ENCODE measurements around the gene CST5. TPM values are rescaled to one million over a fixed set of nuclear protein-coding genes. Genes with fewer than 3 reads are reported as not detected.
"Not testable (repeated sequence)": the region's sequence is repeated elsewhere in the genome, so short reads cannot be mapped to it uniquely, and the experiment has no call there.

Gene CST5
- total and polyA plus RNA-seq, 4 donors: 0.37 to 0.65 (median 0.55) TPM; not detected in 1

DNA sequence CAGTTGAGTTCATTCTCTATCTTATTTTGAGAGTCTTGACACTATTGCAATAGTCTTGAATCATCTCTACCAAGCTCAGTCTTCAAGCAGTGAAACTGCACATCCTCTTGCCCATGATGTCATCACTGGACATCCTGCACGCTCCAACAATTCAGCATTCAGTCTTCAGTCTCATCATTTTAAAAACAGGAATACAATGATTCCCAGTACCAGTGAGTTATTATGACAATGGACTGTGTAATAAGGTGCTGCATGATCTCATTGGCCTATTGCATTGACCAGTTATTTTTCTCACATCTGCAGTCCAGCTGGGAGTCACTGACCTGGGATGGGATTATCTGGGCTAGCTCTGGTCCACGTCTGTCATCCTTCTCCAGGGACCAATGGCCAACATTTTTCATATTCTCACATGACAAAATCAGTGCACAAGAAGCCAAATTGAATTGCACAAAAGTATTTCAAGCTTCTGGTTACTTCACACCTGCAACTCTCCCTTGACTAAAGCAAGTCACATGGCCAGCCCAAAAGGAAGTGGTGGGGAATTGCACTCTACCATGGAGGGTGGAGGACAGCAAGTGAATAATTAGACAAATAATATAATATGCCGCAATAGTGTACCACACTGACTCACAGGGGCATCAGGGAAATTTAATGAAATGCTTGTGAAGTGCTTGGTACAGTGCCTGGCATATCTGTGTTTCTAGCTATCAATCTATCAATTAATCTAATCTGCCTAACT is 46.6 kb downstream of the CST5 start:
- no peak overlapping the region for H3K4me3 ChIP-seq
- no peaks in the 10 kb centered on the region for H3K27me3 ChIP-seq (ENCODE audit: control insufficient read depth in 3 of 3, insufficient read depth in 3 of 3, low read length in 2 of 3)
- no peak overlapping the region for H3K9ac ChIP-seq (ENCODE audit: insufficient read depth in 1 of 2, low read length in 2 of 2)
- no peaks in the 10 kb centered on the region for H3K9me3 ChIP-seq (ENCODE audit: control insufficient read depth in 4 of 4, insufficient read depth in 3 of 4, low read length in 3 of 4)
- DNase-seq (no peak), ATAC-seq (ENCODE audit: insufficient read depth, low FRiP score) (no peak)
- H3K27ac ChIP-seq (ENCODE audit: low read depth in 1 of 2, low read length in 1 of 2): no peak overlapping the region
- H3K4me1 ChIP-seq (ENCODE audit: control insufficient read depth in 5 of 5, insufficient read depth in 5 of 5, low read length in 5 of 5): no peaks in the 10 kb centered on the region
- H3K36me3 ChIP-seq (ENCODE audit: control insufficient read depth in 4 of 4, insufficient read depth in 4 of 4, low read length in 4 of 4): no peaks in the 10 kb centered on the region
- TF ChIP-seq, protein P1, sequence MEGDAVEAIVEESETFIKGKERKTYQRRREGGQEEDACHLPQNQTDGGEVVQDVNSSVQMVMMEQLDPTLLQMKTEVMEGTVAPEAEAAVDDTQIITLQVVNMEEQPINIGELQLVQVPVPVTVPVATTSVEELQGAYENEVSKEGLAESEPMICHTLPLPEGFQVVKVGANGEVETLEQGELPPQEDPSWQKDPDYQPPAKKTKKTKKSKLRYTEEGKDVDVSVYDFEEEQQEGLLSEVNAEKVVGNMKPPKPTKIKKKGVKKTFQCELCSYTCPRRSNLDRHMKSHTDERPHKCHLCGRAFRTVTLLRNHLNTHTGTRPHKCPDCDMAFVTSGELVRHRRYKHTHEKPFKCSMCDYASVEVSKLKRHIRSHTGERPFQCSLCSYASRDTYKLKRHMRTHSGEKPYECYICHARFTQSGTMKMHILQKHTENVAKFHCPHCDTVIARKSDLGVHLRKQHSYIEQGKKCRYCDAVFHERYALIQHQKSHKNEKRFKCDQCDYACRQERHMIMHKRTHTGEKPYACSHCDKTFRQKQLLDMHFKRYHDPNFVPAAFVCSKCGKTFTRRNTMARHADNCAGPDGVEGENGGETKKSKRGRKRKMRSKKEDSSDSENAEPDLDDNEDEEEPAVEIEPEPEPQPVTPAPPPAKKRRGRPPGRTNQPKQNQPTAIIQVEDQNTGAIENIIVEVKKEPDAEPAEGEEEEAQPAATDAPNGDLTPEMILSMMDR (IDR thresholded peaks at IDR 0.05; ENCODE audit: control extremely low read depth, extremely low read depth): no peak
- 50 to 74% methylated on average over 3 of the region's 3 CpGs for WGBS, 2 donors

DNA sequence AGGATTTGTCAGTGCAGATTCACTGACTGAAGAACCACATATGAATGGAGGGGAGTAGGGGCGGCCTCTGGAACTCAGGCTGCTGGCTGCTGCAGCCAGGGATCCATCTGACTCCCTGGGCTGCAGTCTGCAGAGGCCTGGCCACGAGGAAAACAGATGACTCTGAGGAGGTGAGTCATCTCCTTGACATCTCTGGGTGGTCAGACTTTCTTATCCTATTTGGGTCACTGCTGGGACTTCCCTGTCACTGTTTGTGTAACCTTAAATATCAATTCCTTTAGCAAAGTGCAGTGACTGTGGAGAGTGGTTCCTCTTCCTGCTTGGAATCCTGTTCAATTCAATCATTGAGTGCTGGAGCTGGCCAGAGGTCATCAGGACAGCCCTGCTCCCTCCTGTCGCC is 47.6 kb downstream of the CST5 start:
- WGBS, 2 donors: 50 to 56% methylated on average over 3 of the region's 3 CpGs
- H3K27ac ChIP-seq (ENCODE audit: low read depth in 1 of 2, low read length in 1 of 2); H3K27me3 ChIP-seq (ENCODE audit: control insufficient read depth in 3 of 3, insufficient read depth in 3 of 3, low read length in 2 of 3); H3K36me3 ChIP-seq (ENCODE audit: control insufficient read depth in 4 of 4, insufficient read depth in 4 of 4, low read length in 4 of 4); DNase-seq; H3K9me3 ChIP-seq (ENCODE audit: control insufficient read depth in 4 of 4, insufficient read depth in 3 of 4, low read length in 3 of 4); H3K4me1 ChIP-seq (ENCODE audit: control insufficient read depth in 5 of 5, insufficient read depth in 5 of 5, low read length in 5 of 5); ATAC-seq (ENCODE audit: insufficient read depth, low FRiP score); H3K9ac ChIP-seq (ENCODE audit: insufficient read depth in 1 of 2, low read length in 2 of 2); H3K4me3 ChIP-seq: not testable (repeated sequence)

DNA sequence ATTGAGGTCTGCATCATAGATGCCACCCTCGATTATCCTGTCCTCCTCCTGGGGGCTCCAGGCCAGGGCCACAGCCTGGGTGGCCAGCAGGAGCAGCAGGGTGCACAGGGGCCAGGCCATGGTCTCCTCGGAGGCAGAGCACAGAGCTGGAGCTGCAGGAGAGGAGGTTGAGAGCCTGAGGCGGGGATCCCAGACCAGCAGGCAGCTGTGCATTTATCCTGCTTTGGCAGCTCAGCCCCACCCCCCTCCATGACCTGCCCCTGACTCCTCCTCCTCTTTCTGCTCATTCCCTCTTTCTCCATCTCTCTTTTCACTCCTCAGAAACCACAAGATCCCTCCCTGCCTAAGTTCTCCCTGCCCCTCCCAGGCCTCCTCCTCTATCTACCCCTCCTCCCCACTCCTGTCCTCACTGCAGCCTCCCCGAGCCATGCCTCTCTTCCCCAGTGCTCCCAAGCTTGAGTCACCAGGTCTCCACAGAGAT is 53.0 kb downstream of the CST5 start, which contains the start of gene CST2:
CST2 (minus strand) TSS at position 189 of the 481 bp plus-strand sequence; CDS start at position 120, 69 bp downstream.
- no peak within 1 kb of the TSS for H3K4me3 ChIP-seq
- peaks cover 0 to 7% (median 0%) of the 10 kb centered on the region in 4 donors for H3K9me3 ChIP-seq (ENCODE audit: control insufficient read depth in 4 of 4, insufficient read depth in 3 of 4, low read length in 3 of 4)
- peaks cover 0 to 5% (median 0%) of the 10 kb centered on the region in 5 donors for H3K4me1 ChIP-seq (ENCODE audit: control insufficient read depth in 5 of 5, insufficient read depth in 5 of 5, low read length in 5 of 5)
- ATAC-seq (ENCODE audit: insufficient read depth, low FRiP score): no peak
- no peak within 1 kb of the TSS for H3K27ac ChIP-seq (ENCODE audit: low read depth in 1 of 2, low read length in 1 of 2)
- H3K9ac ChIP-seq (ENCODE audit: insufficient read depth in 1 of 2, low read length in 2 of 2): no peak within 1 kb of the TSS
- WGBS, 2 donors: 58 to 60% methylated on average over 4 of the region's 4 CpGs
- H3K27me3 ChIP-seq (ENCODE audit: control insufficient read depth in 3 of 3, insufficient read depth in 3 of 3, low read length in 2 of 3): no peaks in the 10 kb centered on the region
- TF ChIP-seq, protein P1 (IDR thresholded peaks at IDR 0.05; ENCODE audit: control extremely low read depth, extremely low read depth): no peak
- no peaks in the 10 kb centered on the region for H3K36me3 ChIP-seq (ENCODE audit: control insufficient read depth in 4 of 4, insufficient read depth in 4 of 4, low read length in 4 of 4)
- DNase-seq: no peak

Other genes starting within 250 kb of the CST5 start
- 100 to 1,000 TPM; 238 to 726 TPM for gene CST3, start 241.8 kb downstream of the CST5 start, total RNA-seq
- 100 to 1,000 TPM; 557 to 780 TPM for gene CST3, start 241.8 kb downstream of the CST5 start, polyA plus RNA-seq
- gene CST4, start 190.7 kb downstream of the CST5 start, total RNA-seq: not detected
- gene CST4, start 190.7 kb downstream of the CST5 start, polyA plus RNA-seq: not detected
- gene CST1, start 128.8 kb downstream of the CST5 start, total RNA-seq: not detected
- gene CST1, start 128.8 kb downstream of the CST5 start, polyA plus RNA-seq: not detected
- gene CST2, start 53.0 kb downstream of the CST5 start, total RNA-seq: under 1 TPM in 1 of 2 donors, not detected in 1; 0.28 TPM
- 1 to 10 TPM in 1 of 2 donors, under 1 TPM in 1; 0.31 to 1.1 TPM for gene CST2, start 53.0 kb downstream of the CST5 start, polyA plus RNA-seq
- gene GGTLC1, start 109.0 kb upstream of the CST5 start, total RNA-seq: 10 to 100 TPM in 1 of 2 donors, 1 to 10 TPM in 1; 4.2 to 28.5 TPM
- gene GGTLC1, start 109.0 kb upstream of the CST5 start, polyA plus RNA-seq: 10 to 100 TPM in 1 of 2 donors, 1 to 10 TPM in 1; 6.4 to 98.4 TPM